ENCODE data around the gene NEO1.

Gene NEO1

GRCh38 chr15:73264881-73265280 lies 212.6 kb downstream of the NEO1 start:
- Histone ChIP-seq H3K27me3 (replicated peaks; ENCODE audit: control insufficient read depth, insufficient read depth, low read length) (no peaks in the 10 kb centered on the region), H3K4me3 (replicated peaks; ENCODE audit: low read depth, low read length) (no peak overlapping the region), H3K36me3 (ENCODE audit: control insufficient read depth, insufficient read depth, low read length) (no peaks in the 10 kb centered on the region)
- TF ChIP-seq CTCF (IDR thresholded peaks at IDR 0.05; ENCODE audit: insufficient read depth, low read length, poor library complexity, severe bottlenecking) = no peak
- DNase-seq (ENCODE audit: extremely low read depth, insufficient read length) = no peak

GRCh38 chr15:73265536-73266153 lies 213.4 kb downstream of the NEO1 start:
- no peaks in the 10 kb centered on the region for H3K36me3 ChIP-seq (ENCODE audit: control insufficient read depth, insufficient read depth, low read length)
- DNase-seq (ENCODE audit: extremely low read depth, insufficient read length) = no peak
- peak; percentile 89 for TF ChIP-seq CTCF (IDR thresholded peaks at IDR 0.05; ENCODE audit: insufficient read depth, low read length, poor library complexity, severe bottlenecking)

GRCh38 chr15:73268457-73268856 lies 216.2 kb downstream of the NEO1 start:
- no peak for TF ChIP-seq CTCF (IDR thresholded peaks at IDR 0.05; ENCODE audit: insufficient read depth, low read length, poor library complexity, severe bottlenecking)
- H3K4me3 ChIP-seq (replicated peaks; ENCODE audit: low read depth, low read length) = no peak overlapping the region
- H3K27me3 ChIP-seq (replicated peaks; ENCODE audit: control insufficient read depth, insufficient read depth, low read length) = no peaks in the 10 kb centered on the region
- H3K36me3 ChIP-seq (ENCODE audit: control insufficient read depth, insufficient read depth, low read length) = no peaks in the 10 kb centered on the region
- DNase-seq (ENCODE audit: extremely low read depth, insufficient read length) = no peak

More at GRCh38 chr15:73265536-73266153, 213.4 kb downstream of the NEO1 start:
- H3K4me3 ChIP-seq (replicated peaks; ENCODE audit: low read depth, low read length) = no peak overlapping the region
- no peaks in the 10 kb centered on the region for H3K27me3 ChIP-seq (replicated peaks; ENCODE audit: control insufficient read depth, insufficient read depth, low read length)

GRCh38 chr15:73270366-73271097 lies 218.3 kb downstream of the NEO1 start:
- no peak for DNase-seq (ENCODE audit: extremely low read depth, insufficient read length)
- Histone ChIP-seq H3K27me3 (replicated peaks; ENCODE audit: control insufficient read depth, insufficient read depth, low read length) (no peaks in the 10 kb centered on the region; the same call in 1 of the 2 replicates), H3K36me3 (ENCODE audit: control insufficient read depth, insufficient read depth, low read length) (no peaks in the 10 kb centered on the region), H3K4me3 (replicated peaks; ENCODE audit: low read depth, low read length) (no peak overlapping the region)
- TF ChIP-seq CTCF (IDR thresholded peaks at IDR 0.05; ENCODE audit: insufficient read depth, low read length, poor library complexity, severe bottlenecking) = no peak

GRCh38 chr15:73273181-73274002 lies 221.1 kb downstream of the NEO1 start:
- no peaks in the 10 kb centered on the region for H3K36me3 ChIP-seq (ENCODE audit: control insufficient read depth, insufficient read depth, low read length)
- DNase-seq (ENCODE audit: extremely low read depth, insufficient read length) = no peak
- TF ChIP-seq CTCF (IDR thresholded peaks at IDR 0.05; ENCODE audit: insufficient read depth, low read length, poor library complexity, severe bottlenecking) = peak; percentile 67
- H3K4me3 ChIP-seq (replicated peaks; ENCODE audit: low read depth, low read length) = no peak overlapping the region
- H3K27me3 ChIP-seq (replicated peaks; ENCODE audit: control insufficient read depth, insufficient read depth, low read length) = no peaks in the 10 kb centered on the region; the same call in 1 of the 2 replicates
